GM12864 (cell line): ENCODE data around the gene RAB36.

Experiments used
- DNase-seq: peaks from one replicate; pipeline ENCODE4 v3.0.0-alpha.2; 2011; ENCODE audit warnings: low read depth
- H3K4me3 ChIP-seq: 2 replicates; pipeline ENCODE4 v1.5.1; 2011; ENCODE audit warnings: mild to moderate bottlenecking, low read depth, low read length, control low read depth
- TF ChIP-seq, protein P1 (sequence below): IDR thresholded peaks from 2 replicates; pipeline ENCODE4 v1.5.1; 2011; ENCODE audit warnings: low read depth, mild to moderate bottlenecking, moderate library complexity, low read length, control low read depth, inconsistent platforms; ENCODE audit errors: missing control alignments

Gene RAB36

DNA sequence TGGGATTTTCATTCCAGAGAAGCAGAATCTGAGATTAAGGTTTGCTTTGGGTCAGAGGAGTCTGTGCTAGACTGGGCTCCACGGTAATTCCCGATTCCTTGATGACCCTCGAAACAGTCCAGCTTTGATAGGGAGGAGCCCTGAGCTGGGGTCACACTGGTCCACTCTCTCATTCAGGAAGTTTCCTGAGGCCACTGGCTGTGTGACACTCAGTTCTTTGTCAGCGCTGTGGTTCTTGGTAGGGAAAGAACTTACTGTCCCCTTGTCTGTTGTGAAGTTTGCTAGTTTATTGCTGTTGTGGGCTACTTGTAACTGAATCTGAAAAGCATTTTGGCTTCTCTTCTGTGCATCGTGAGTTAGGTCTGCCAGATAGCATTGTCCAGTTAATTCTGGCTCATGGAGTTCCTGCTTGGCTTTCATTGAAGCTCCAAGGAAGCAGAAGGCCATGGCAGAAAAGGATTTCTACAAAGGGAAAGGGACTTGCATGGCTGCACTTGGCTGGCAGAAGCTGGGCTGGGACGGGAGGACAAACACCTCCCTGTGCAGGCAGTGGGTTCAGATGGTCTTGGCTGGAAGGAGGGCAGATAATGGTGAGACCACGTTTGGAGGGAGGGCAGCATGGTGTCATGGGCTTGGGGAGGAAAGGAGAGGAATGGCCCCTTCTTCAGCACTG lies 58.3 kb downstream of the RAB36 start:
- TF ChIP-seq, protein P1, sequence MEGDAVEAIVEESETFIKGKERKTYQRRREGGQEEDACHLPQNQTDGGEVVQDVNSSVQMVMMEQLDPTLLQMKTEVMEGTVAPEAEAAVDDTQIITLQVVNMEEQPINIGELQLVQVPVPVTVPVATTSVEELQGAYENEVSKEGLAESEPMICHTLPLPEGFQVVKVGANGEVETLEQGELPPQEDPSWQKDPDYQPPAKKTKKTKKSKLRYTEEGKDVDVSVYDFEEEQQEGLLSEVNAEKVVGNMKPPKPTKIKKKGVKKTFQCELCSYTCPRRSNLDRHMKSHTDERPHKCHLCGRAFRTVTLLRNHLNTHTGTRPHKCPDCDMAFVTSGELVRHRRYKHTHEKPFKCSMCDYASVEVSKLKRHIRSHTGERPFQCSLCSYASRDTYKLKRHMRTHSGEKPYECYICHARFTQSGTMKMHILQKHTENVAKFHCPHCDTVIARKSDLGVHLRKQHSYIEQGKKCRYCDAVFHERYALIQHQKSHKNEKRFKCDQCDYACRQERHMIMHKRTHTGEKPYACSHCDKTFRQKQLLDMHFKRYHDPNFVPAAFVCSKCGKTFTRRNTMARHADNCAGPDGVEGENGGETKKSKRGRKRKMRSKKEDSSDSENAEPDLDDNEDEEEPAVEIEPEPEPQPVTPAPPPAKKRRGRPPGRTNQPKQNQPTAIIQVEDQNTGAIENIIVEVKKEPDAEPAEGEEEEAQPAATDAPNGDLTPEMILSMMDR, result no peak
- DNase-seq, result no peak
- no peak overlapping the region for H3K4me3 ChIP-seq

DNA sequence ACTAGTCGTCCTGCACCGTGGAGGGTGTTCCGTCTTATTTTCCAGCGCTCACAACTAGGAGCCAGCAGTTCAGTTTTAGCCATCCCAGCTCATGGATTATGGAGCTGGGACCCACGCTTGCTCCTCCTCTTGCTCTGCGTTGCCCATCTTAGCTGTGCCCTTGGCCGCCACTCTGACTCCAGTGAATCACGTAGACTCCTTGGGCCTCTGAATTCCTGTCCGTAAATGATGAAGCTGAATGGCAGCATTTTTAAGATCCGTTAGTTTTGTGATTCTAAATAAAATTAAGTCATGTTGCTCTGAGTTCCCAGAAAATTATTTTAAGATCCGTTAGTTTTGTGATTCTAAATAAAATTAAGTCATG lies 58.8 kb downstream of the RAB36 start:
- TF ChIP-seq, protein P1, result no peak

DNA sequence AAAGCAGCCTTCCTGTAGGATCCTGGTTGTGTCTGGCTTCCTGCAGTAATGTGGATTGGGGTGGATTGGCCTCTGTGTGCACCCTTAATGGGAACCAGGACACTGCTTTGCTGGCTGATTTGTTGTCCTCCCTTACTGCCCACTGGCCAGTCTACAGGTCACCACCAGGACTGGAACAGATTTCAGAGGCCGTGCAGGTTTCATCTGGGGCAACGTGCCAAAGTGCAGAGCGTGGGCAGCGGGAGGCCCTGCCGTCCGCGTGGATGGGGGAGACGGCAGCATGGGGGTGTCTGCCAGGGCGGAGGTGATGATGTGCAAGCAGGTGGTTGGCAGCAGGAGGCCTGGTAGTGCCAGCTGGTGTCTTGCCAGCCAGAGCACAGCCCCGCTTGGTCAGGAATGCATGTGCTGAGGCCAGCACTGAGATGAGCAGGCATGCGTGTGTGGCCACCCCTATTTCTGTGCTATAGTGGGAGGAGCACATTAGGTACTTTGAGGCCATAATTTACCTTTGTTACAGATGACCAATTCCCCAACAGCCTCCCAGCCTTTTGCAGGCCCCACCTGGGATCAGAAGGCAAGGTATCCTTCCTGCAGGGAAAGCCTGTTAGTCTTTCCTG lies 59.4 kb downstream of the RAB36 start:
- no peak for DNase-seq
- H3K4me3 ChIP-seq, result no peak overlapping the region
- TF ChIP-seq, protein P1, result no peak

More for the DNA sequence above, 58.8 kb downstream of the RAB36 start:
- no peak overlapping the region for H3K4me3 ChIP-seq
- DNase-seq, result no peak

DNA sequence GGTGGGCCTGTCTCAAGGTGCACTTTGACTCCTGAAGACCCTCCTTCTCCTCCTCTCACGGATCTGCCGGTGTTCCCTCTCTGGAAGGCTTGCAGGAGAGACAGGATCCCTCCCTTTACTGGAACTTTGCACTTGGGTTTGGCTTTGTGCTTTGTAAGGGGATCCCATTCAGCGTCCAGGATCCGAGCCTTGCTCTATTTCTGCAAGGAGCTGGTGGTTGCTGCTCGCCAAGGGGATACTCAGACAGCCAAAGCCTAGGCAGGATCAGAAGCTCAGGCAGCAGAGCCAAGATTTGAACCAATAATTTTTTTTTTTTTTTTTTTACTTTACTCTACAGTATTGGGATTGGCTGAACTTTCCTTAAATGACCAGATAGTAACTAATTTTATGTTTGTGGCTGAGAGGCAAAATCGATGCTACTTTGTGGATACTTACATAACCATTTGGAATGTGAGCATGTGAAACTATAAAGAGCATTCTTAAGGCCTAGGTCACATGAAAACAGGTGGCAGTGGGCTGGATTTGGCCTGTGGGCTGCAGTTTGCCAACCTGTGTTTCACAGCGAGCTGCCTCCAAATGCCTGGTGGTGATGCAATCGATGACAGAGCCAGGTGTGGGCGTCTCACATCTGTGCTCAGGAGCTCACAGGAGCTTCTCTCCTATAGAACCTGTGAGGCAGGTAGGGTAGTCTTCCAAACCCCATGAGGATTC lies 60.2 kb downstream of the RAB36 start:
- TF ChIP-seq, protein P1, result no peak
- no peak overlapping the region for H3K4me3 ChIP-seq
- no peak for DNase-seq

DNA sequence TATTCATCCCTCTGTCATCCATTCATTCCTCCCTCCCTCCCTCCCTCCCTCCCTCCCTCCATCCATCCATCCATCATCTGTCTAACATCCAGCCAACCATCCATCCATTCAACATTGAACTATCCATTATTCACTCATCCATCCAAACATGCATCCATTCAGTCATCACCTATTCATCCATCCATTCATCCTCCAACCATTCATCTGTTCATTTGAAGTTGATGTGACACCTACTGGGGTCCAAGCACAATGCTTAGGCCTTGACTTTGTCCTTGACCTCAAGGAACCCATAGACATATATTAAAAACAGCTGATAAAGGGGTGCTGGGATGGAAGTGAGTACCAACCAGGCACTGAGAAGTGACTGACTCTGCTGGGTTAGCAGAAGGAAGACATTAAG lies 61.6 kb downstream of the RAB36 start:
- no peak for DNase-seq
- TF ChIP-seq, protein P1, result no peak
- no peak overlapping the region for H3K4me3 ChIP-seq

DNA sequence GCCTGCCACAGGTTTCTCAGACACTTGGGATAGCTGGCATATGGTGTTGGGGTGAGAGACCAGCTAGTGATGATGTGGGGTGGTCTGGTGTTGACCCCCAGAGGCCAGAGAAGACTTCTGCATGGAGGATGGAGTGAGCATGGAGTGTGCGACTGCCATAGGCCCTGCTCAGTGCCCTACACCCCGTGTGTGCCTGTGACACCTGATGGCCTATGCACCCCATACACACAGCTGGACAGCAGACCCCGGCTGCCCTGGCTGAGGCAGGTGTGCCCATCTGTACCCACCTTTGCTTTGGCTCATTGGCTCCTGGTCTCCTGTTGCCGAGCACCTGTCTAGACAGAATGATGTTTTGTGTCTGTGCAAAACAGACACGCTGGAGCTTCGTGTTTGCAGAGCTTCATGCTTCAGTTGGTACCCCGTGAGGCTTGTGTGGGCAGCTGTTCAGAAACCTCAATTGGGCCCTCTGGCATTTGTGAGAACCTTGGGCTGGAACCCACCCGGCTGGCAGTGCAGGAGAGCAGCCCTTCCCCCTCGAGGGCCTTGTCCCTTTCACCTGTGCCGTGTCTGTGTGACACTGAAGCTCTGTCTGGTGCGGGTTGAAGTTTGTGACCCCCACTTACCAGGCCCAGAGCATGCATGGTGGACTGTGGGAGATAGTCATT lies 62.6 kb downstream of the RAB36 start:
- DNase-seq, result no peak
- H3K4me3 ChIP-seq, result no peak overlapping the region
- TF ChIP-seq, protein P1, result no peak
